Umbilical cord (tissue), 2 donors: ENCODE measurements around the gene BRIP1. TPM values are rescaled to one million over a fixed set of nuclear protein-coding genes. Genes with fewer than 3 reads are reported as not detected.
"Not testable (repeated sequence)": the region's sequence is repeated elsewhere in the genome, so short reads cannot be mapped to it uniquely, and the experiment has no call there.

Experiments
- DNase-seq: peaks from one replicate; pipeline ENCODE4 v3.0.0-alpha.2; 2015; ENCODE audit warnings: low spot score
- total RNA-seq: library from RNA; depleted of rRNA; stranded (reverse); fragments of >200 nt; gene quantifications from one replicate; pipeline ENCODE4 v1.2.3, GENCODE V29; 2014; ENCODE audit warnings: low replicate concordance; ENCODE audit not compliant: insufficient read depth

BRIP1 gene
- 10.6 TPM for total RNA-seq

DNA sequence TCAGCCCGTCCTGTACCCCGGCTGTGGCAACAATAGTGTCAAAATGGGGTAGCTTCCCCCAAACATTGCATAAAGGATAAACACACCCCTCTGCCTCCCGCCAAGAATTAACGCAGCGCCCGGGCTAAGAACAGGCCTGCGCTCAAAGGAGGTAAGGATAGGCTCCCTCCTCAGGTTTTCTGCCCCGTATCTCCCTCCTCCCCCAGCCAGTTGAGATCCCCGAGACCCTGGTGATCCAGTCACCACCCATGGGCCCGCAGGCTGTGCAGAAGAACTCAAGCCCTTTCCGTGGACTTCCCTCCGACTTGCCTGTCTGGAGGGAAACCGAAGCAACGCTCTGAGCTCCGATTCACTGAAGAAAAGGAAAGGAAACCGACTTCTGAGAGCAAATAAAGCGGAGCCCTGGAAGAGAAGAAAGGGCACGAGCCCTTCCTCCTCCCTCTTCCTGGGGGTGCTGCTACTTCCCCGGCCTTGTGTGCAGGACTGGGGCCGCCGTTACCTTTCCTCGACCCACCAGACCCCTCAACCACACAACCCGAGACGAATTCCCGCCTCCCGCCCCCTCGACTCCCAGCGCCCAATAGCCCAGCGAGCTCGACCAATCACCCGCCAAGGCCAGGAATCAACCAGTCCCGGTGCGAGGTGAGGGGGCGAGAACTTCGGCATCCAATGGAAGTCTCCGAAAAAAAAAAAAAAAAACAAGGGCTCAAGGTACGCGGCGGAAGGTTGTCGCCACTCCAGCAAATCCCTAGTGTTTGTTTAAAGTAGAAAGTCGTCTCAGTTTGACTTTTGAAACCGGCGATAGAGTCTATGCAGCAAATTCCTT, at the start of gene BRIP1:
Gene BRIP1 (minus strand): TSS at position 554 of the 826 bp plus-strand sequence. CDS start 1,989 bp downstream, outside the sequence.
- peak; percentile 98 for DNase-seq

DNA sequence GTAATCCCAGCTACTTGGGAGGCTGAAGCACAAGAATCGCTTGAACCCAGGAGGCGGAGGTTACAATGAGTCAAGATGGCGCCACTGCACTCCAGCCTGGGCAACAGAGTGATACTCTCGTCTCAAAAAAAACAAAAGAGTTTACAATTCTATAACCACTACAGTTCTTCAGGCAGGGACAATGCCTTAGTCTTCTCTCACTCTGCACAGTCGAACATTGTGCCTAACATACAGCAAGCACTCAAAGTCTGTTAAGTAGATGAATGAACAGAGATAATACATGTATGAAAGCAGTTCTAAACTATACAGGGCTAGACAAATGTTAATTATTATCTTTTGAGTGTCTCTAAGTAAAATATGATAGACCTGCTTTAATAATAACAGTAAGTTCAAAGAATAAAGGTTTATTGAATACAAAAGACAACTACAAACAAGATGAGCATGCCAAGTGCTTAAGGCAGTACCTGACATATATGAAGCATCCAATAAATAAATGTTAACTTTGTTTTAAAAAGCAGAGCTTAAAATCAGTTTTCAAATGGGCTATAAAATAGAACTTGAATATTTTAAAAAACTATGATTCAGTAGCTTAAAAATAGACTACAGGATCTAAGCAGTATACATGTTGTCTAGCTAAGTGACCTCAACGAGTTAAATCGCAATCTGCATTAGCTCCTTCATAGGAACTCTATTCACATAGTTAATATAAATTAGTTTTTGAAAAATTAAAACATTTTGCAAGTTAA, 45.1 kb upstream of the BRIP1 start:
- no peak for DNase-seq

DNA sequence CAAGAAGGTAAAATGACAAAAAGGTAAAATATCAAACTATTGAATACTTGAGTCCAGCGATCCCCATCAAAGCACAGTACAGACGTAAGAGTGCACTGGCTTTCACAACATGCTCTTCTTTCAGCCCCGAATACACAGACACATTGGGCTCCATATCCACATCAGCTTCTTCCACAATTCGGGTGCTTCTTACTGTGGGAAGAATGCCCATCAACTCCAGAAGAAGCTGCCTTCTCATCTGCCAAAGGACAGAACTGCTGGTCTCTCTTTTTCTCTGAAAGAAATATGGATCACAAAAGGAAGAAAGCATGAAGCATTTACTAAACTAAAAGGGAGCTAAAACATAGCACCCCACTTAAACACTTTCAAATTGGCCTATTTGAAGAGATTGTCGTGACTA, 44.0 kb upstream of the BRIP1 start:
- DNase-seq: no peak

DNA sequence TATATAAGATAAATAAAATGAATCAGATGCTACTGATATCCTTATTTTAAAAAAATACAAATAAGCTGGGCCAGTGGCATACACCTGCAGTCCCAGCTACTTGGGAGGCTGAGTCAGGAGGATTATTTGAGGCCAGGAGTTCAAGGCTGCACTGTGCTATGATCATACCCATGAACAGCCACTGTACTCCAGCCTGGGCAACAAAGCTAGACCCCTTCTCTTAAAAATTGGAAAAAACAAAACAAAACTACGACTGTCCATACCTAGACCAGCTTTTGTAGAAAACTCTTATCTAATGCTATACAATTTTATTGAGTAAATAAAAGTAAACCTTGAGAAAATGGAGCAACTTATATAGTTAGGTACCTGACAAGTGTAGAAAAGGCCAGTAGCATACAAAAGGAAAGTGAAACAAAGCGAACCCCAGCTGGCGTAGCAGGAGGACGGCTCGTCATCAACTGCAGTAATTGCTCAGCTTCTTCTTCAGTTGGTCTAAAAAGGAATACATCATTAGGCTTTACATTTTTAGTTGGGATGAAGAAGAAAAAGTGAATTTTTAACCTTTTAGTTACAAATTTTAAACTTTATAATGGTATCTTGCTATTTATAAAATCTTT, 40.9 kb upstream of the BRIP1 start:
- no peak for DNase-seq

DNA sequence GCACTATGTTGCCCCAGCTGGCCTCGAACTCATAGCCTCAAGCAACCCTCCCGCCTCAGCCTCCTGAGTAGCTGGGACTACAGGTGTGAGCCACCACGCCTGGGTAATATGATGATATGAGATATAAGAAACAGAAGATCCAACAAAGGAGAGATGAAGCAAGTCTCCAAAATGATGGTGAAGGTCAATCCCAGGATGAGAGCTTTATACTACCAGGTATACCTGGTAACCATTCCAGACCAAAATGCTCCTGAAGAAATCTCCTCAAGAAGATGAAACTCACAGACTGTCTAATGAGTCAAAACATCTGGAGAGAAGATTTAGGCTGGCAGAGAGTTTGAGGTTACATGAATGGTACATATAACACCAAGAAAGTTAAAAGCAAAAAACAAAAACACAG, 39.9 kb upstream of the BRIP1 start:
- DNase-seq: no peak

DNA sequence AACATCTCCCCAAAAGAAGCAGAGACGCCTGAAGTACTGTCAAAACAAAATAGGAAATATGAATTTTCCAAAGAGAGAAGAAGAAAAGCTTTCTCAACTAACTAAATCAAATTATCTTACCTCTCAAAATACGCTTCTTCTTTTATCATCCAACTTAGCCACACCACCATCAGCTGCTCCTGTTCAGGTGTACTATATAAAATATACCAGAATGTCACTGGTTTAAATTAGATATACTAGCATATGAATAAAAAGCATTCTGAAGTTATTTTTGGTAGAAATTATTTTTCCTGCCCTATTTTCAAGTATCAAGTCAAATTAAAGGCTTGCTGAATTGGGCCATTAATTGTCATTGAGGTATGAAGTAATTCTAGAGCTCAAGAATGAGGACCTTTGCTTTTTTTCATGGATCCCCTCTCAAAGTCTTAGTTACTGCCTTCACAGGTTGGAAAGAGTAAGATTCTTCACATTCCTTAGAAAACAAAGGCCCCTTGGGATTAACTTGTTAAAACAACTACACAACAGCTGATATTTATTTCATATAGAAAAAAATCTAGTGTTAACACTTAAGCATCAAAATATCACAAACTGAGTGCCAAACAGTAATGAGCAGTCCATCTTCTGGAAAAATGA, 34.3 kb upstream of the BRIP1 start:
- no peak for DNase-seq

DNA sequence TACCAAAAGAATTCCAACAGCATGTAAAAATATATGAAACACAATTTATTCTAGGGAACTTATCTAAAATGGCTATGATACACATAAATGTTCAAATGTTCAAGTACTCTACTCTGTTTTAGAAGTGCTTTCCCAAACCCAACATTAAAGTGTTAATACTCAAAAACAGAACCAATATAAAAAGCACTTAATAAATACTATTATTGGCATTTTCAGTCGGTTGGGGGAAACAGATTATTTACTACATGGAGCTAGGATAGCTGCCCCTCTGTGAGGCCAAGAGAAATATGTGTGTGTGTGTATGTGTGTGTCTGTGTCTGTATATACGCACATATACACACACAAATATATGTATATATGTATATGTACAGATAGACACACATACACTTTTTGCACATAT, 32.1 kb upstream of the BRIP1 start:
- no peak for DNase-seq

DNA sequence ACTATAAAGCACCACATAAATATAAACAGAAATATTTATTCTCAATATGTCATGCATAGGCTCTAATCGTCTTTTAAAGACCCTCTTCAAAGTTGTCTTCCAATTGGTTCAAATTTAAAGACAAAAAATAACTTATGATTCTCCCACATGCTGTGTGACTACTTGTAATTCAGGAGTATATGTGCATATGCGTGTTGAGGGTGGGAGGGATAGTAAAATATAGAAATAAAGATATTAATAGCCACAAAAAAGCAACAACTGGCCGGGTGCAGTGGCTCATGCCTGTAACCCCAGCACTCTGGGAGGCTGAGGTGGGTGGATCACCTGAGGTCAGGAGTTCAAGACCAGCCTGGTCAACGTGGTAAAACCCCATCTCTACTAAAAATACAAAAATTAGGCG, 31.0 kb upstream of the BRIP1 start:
- DNase-seq: not testable (repeated sequence)

DNA sequence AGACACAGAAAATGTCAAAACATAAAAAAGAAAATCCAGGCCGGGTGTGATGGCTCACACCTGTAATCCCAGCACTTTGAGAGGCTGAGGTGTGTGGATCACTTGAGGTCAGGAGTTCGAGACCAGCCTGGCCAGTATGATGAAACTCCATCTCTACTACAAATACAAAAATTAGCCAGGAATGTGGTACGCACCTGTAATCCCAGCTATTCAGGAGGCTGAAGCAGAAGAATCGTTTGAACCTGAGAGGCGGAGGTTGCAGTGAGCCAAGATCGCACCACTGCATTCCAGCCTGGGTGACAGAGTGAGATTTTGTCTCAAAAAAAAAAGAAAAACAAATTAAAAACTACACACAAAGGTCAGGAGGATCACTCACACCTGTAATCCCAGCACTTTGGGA, 24.4 kb upstream of the BRIP1 start:
- not testable (repeated sequence) for DNase-seq

DNA sequence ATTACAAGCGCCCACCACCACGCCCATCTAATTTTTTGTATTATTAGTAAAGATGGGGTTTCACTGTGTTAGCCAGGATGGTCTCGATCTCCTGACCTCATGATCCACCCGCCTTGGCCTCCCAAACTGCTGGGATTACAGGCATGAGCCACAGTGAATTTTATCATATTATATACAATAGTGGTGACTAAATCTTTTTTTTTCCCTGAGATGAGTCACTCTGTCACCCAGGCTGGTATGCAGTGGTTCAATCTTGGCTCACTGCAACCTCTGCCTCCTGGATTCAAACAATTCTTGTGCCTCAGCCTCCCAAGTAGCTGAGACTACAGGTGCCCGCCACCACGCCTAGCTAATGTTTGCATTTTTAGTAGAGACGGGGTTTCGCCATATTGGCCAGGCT, 22.5 kb upstream of the BRIP1 start:
- not testable (repeated sequence) for DNase-seq

DNA sequence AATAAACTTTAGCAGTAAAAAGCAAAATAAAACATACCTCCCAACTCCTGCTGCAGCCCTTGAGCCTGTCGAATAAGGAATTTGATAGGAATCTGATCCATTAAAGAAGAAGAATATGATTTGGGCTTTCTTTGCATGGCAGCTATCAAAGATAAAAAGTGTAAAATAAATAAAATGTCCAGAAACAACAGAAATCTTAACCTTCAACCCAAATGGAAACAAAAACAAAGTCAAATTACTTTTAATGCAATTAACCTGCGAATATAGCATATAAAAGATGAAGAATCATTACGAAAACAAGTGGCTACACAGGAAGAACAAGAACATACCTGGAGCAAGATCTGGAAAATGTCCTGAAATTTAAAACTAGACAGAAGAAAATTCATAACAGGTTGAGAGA, 21.5 kb upstream of the BRIP1 start:
- no peak for DNase-seq

DNA sequence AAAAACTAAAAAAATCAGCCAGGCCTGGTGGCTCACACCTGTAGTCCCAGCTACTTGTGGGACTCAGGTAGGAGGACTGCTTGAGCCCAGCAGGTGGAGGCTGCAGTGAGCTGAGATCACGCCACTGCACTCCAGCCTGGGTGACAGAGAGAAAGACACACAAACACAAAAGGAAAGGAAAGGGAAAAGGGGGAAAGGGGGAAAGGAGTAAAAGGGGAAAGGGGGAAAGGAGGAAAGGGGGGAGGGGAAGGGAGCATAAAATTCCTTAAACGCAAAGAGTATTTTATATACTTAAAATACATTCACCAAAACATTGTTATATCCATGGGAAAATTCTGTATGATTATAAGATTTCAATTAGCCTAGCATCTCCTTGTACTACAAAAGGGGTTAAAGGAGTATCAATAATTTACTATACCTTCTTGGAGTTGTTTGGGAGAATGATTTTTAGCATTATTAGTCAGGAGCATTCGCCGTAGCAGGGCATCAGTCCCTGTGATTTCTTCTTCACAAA, 17.3 kb upstream of the BRIP1 start:
- no peak for DNase-seq

DNA sequence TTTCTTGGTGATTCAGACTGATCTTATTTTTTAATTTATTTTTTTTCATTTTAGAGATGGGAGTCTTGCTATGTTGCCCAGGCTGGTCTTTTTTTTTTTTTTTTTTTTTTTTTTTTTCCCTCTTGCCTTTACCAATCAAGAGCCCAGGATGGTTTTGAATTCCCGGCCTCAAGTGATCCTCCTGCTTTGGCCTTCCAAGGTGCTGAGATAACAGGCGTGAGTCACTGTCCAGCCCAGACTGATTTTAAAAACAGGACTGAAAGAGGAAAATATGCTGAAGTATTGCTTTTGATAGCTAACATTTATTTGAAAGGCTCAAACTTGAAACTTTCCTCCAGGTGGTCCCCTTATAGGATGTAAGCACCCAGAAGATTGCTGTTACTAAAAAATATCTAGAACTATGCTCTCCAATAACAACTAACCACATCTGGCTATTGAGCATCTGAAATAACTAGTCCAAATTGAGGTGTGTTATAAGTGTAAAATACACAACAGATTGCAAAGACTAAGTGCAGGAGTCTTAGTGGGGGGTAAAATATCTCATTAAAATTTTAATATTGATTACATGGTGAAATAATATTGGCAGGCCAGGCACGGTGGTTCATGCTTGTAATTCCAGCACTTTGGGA, 15.8 kb upstream of the BRIP1 start:
- no peak for DNase-seq

DNA sequence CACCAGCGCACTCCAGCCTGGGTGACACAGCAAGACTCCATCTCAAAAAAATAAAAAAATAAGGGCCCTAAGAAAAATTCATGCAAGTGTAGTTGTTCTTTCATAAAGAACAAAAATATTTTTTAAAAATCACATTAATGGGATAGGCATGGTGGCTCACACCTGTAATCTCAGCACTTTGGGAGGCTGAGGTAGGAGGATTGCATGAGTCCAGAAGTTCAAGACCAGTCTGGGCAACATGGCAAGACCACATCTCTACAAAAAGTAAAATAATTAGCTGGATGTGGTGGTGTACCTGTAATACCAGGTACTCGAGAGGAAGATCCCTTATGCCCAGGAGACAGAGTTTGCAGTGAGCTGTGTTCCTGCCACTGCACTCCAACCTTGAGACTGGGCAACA, 15.2 kb upstream of the BRIP1 start:
- DNase-seq: no peak

DNA sequence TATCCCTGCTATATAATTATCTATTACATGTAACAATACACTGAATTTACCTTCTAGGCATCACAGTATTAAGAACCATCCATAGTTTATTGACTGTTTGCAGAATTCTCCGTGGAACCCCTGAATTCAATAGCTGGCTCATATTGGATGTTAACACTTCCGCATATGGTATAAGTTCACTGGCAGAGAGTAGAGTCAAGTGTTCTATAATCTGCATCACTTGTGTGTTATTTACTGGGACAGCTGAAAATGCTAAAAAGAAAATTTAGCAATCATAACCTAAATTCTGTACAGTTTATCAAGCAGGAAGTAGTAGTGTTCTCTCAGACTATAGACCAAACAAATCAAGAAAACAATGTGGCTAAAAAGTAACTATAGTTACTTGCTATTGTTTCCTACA, 14.5 kb upstream of the BRIP1 start:
- DNase-seq: no peak

DNA sequence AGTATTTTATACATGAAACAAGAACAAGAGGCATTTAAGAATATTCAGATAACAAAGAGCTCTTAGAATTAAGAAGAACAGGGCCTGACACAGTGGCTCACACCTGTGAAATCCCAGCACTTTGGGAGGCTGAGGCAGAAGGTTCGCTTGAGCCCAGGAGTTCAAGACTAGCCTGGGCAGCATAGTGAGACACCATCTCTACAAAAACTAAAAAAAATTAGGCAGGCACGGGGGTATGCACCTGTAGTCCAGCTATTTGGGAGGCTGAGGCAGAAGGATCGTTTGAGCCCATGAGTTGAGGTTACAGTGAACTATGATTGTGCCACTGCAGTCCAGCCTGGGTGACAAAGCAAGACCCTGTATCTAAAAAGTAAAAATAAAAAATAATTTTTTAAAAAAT, 12.5 kb upstream of the BRIP1 start:
- no peak for DNase-seq

DNA sequence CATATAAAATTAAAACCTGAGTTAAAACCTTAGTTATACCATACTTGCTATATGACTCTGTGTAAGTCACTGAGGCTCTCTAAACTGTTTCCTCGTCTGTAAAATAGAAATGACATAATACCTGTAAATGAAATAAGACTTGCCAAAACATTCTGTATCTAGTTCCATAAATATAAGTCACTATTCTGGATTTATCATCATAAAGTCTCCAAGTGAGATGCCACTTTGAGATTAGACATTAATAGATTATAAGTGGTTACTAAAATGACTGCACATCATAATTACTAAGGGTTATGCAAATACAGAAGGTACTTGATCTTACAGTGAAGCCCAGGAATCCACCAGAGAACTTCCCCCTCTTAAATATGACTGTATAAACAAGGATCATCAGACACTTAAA, 12.0 kb upstream of the BRIP1 start:
- DNase-seq: no peak

DNA sequence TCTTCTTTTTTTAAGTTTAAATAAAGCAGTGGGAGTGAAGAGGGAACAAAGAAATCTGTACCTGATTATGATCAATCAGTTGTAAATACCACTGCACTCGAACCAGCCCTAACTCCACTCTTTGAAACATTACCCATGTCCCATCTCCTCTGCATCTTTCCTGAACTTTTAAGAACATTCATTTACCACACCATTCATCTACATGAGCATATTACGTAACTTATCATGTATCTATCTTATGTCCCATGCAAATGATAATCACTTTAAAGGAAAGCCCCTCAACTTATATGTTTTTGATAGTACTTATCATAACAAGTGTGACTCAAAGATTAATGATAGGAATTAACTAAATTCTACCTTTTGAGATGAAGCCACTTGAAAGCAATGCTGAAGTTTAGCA, 10.7 kb upstream of the BRIP1 start:
- DNase-seq: no peak

DNA sequence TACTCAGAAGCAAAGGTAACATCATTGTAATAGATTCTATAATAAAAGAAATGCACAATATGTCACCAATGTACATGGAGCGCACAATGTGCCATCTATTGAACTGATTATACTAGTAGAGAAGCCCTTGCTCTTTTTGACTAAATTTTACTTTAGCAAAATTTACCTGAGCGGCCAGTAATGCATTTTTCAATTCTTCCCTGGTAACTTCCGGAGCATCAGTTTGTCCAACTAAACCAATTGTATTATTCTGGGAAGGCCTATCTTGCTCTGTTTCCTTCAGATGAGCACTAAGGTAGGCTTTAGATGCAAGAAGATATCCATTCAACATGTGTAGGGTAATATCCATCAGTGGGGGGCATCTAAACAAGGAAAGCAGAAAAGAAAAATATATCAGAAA, 8.8 kb upstream of the BRIP1 start:
- no peak for DNase-seq

DNA sequence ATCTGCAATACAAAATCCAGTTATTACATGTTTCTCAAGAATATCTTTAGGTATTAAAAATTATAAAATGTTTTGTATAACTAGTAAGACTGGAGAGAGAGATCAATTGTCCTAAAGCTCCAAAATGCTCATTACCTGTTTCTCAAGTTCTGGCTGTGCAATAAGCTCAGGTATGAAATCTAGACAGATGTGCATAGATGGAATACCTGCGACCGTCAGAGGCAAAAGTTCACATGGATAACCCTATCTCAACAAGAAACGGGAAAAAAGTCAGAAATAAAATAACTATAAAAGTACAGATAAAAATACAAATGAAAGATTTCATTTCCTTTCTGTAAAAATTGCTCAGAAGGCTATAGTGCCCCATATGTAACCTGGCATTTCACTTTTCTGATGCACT, 5.8 kb upstream of the BRIP1 start:
- DNase-seq: no peak

DNA sequence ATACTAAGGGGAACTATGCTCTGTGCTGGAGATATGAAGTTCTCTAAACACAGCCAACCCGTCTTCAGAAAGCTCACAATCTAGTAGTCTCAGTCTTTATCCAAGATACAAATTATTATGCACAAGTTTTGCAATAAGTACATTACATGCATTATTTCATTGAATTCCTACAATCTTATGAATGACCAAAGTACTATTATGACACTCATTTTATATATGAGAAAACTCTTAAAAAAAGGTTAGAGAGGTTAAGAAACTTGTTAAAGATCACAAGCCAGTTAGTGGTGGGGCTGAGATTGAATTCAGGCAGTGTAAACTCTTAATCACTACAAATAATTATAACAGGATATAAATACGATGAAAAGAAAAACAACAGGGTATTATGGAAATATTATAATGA, 4.7 kb upstream of the BRIP1 start:
- no peak for DNase-seq
